ENCODE results near the gene BOLA1.
"Not testable (repeated sequence)": the region's sequence is repeated elsewhere in the genome, so short reads cannot be mapped to it uniquely, and the experiment has no call there.

BOLA1 gene

GRCh38 chr1:149933208-149933607 is 33.8 kb downstream of the BOLA1 start:
- no peak for DNase-seq

- DNase-seq, result no peak
Observed at GRCh38 chr1:149934356-149934755, 35.0 kb downstream of the BOLA1 start.

- no peak for DNase-seq
Observed at GRCh38 chr1:149936170-149936991, 37.0 kb downstream of the BOLA1 start, which contains the start of gene MTMR11. Gene MTMR11, minus strand, starts transcription at chr1:149936879. Its CDS starts 232 bp downstream, at chr1:149936647.

DNA sequence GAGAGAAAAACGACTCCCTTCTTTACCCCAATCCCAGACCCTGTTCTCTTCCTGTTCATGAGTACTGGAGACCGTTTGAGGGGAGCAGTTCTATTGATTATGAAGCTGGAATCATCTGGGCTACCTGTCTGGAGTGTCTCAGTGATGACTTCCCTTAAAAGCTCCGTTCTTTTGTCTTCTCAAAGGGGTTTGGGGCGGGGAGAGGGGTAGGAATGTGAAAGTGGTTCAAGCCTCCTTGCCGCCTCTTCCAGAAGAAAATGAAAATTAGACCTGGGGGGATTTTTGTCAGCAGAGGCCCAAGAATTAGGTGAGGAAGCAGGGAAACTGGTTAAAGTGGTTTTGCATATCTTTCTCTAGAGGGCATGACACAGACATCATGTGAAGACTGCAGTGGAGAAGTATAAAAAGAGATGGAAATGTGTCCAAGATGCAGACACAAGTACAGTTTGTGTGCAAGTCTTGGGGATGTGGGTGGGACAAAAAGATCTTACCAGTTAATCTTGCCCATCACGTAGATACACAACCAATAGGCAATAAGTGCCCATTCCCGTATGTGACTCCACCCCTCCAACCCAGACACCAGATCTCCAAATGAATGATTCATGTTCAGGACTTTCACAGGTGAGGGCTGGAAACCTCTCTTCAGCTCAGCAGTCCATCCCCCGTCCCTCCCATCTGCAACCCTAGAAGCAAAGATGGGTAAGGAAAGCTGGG is 37.8 kb downstream of the BOLA1 start:
- no peak for DNase-seq

DNA sequence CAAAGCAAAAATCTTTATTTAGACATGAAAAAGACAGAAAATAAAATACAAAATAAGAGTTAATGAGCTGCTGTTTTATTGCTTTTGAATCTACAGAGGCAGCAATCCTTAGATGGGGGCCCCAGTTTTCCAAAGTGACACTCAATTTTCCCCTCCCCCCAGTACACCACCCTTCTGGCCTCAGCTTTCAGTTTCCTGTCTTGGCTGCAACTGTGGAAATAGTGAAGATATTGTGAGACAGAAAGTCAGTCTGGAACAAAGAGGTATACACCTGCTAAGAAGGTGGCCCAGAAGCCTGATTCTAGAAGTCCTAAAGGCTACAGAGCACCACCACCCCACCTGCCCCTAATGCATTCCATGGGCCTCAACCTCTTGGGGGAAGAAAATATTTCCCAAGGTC is 38.4 kb downstream of the BOLA1 start:
- no peak for DNase-seq

DNA sequence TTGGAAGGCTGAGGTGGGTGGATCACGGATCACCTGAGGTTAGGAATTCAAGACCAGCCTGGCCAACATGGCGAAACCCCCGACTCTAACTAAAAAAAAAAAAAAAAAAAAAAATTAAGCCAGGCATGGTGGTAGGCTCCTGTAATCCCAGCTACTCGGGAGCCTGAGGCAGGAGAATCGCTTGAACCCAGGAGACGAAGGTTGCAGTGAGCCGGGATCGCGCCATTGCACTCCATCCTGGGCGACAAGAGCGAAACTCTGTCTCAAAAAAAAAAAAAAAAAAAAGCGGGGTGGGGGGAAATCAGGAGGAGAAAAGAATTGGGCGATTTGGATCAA is 39.3 kb downstream of the BOLA1 start:
- DNase-seq, result not testable (repeated sequence)

DNA sequence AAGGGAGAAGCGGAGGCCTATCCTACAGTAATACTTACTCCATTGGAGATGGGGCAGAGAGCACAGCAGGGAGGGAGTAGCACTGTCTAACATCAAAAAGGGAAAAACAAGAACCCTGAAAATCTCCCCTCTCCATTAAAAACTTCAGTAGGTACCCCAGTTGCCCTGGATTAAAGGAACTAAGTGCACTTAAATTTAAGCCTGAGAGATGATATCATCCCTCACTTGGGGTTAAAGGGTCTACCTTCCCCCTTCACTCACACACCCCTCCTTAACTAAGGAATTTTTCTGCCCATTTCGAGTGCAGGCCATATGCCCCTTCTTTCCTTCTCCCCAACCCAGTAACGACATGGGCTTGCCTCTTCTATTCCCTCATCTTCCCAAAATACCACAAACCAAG is 41.1 kb downstream of the BOLA1 start:
- no peak for DNase-seq

DNA sequence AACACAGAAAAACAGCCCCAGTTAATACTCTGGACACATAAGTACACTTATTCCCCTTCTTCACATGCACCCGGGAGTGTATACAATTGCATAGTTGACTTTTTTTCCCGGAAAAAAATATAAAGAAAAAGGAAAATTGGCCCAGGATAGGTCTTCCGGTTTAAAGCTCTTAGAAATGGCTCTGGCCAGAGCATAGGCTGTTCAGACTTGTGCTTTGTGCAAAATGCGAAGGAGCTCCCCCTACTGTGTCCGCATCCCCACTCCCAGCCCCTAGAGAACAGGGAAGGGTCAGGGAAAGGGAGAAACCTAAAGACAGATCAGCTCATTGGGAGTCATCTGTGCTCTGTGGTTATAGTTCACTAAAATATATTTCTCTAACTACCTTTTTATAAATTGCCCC is 42.8 kb downstream of the BOLA1 start:
- no peak for DNase-seq

- DNase-seq, result no peak
Observed at GRCh38 chr1:149942885-149943284, 43.5 kb downstream of the BOLA1 start.

DNA sequence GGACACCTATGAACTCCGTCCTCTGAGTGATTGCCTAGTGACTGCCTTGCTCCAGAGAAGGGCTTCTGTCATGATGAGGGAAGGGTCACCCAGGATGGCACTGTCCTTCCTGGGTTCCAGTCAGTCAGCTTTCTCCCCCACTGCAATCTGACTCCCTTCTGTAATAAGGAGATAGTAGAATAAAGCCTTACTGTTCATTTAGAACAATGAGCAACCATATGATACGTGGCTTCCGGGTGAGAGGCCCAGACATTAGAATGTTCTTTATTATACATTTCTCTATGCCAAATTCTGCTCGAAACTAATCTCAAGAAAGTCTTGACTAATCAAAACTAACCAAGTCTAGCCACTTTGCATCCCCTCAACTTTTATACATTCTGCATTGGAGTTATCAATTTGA is 45.8 kb downstream of the BOLA1 start:
- DNase-seq, result no peak

- DNase-seq, result no peak
Observed at GRCh38 chr1:149949911-149950310, 50.5 kb downstream of the BOLA1 start.

All from NCI-H1930 (cell line).